Ascending aorta (tissue), 2 donors: ENCODE results near the gene ZFX. TPM values are rescaled to one million over a fixed set of nuclear protein-coding genes. Genes with fewer than 3 reads are reported as not detected.

Experiments
- DNase-seq, 2 donors: peaks; one replicate each; pipeline ENCODE4 v3.0.0-alpha.2; 2019; ENCODE audit warnings: low spot score in 2 of 2
- H3K27ac ChIP-seq, 2 donors: fragments of 200-600 bp; sonication (generic); one replicate each; pipeline ENCODE4 v1.5.1; 2016 to 2017; ENCODE audit warnings: mild to moderate bottlenecking in 1 of 2
- H3K27me3 ChIP-seq: fragments of 200-600 bp; sonication (generic); one replicate; pipeline ENCODE4 v1.5.1; 2017
- H3K36me3 ChIP-seq, 2 donors: fragments of 200-600 bp; sonication (generic); one replicate each; pipeline ENCODE4 v1.5.1; 2016
- H3K4me1 ChIP-seq, 2 donors: fragments of 200-600 bp; sonication (generic); one replicate each; pipeline ENCODE4 v1.5.1; 2016 to 2017; ENCODE audit warnings: mild to moderate bottlenecking in 1 of 2
- H3K4me3 ChIP-seq, 2 donors: fragments of 200-600 bp; sonication (generic); one replicate each; pipeline ENCODE4 v1.5.1; 2016 to 2017; ENCODE audit warnings: mild to moderate bottlenecking in 1 of 2
- H3K9me3 ChIP-seq, 2 donors: fragments of 200-600 bp; sonication (generic); one replicate each; pipeline ENCODE4 v1.5.1; 2016
- intact Hi-C: fragments of 100-400 bp; cut with DNase I; formaldehyde crosslinking; loops from one replicate; pipeline ENCODE4 v1.15.1; 2023
- total RNA-seq: library from RNA; depleted of rRNA; stranded (reverse); fragments of >200 nt; gene quantifications from one replicate; pipeline ENCODE4 v1.1.0, GENCODE V29; 2016
- TF ChIP-seq, protein P1 (sequence below), 3 experiments: fragments of 200-600 bp in 2 of 3; fragments of 450-650 bp in 1 of 3; sonication (generic) in 2 of 3; IDR thresholded peaks; one replicate each; pipeline ENCODE4 v1.5.1; 2016 to 2019; ENCODE audit warnings: antibody characterized with exemption in 3 of 3, mild to moderate bottlenecking in 1 of 3, moderate library complexity in 1 of 3

The ZFX gene
- total RNA-seq, 1 donor from 2014 or later = 23.4 TPM

DNA sequence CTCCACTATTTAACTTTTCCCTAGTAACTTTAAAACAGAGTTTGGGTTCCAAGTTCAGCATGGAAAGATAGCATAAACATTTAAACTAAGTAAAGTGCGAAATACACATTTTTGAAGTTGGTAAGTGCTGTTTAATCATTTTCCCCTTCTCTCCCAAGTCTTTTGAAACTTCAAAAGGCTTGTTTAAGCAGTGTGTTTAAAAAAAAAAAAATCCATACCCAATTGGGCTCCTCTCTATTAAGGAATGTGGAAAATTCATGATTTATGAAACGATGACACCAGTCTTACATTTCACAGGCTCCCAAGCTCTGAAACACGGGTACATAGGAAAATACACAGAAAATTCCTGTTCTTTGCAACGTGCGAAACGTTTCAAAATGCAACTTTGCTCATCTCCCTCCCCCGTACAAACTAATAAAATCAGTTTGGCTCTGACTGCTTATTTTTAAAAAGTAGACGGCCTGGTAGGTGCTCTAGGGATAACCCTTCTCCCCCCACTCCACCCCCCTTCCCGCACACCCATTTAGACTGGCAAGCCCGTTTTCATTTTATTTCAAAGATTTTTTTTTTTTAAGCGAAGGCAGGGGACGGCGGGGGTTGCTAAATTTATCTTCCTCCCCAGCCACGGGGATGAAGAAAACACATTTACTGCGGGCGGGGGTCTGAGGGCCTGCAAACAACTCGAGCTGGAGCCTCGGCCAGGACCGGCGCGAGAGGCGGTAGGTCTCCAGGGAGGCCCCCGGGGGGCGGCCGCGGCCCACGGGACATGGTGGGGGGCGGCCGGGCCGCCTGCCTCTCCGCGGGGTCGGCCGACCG is 786 bp upstream of the ZFX start:
- Histone ChIP-seq H3K9me3 (no peaks in the 10 kb centered on the region), H3K4me3 (peak overlapping the region; percentile 83 to 97), H3K27ac (peak overlapping the region; percentile 99 to 100), H3K4me1 (peaks cover 3 to 41% of the 10 kb centered on the region in 2 donors), H3K36me3 (no peaks in the 10 kb centered on the region), H3K27me3 (no peaks in the 10 kb centered on the region)
- intact Hi-C loops = no loop called here
- peak in 1 of 2 donors; percentile 69 for DNase-seq
- TF ChIP-seq, protein P1, sequence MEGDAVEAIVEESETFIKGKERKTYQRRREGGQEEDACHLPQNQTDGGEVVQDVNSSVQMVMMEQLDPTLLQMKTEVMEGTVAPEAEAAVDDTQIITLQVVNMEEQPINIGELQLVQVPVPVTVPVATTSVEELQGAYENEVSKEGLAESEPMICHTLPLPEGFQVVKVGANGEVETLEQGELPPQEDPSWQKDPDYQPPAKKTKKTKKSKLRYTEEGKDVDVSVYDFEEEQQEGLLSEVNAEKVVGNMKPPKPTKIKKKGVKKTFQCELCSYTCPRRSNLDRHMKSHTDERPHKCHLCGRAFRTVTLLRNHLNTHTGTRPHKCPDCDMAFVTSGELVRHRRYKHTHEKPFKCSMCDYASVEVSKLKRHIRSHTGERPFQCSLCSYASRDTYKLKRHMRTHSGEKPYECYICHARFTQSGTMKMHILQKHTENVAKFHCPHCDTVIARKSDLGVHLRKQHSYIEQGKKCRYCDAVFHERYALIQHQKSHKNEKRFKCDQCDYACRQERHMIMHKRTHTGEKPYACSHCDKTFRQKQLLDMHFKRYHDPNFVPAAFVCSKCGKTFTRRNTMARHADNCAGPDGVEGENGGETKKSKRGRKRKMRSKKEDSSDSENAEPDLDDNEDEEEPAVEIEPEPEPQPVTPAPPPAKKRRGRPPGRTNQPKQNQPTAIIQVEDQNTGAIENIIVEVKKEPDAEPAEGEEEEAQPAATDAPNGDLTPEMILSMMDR (IDR thresholded peaks at IDR 0.05) = no peak

DNA sequence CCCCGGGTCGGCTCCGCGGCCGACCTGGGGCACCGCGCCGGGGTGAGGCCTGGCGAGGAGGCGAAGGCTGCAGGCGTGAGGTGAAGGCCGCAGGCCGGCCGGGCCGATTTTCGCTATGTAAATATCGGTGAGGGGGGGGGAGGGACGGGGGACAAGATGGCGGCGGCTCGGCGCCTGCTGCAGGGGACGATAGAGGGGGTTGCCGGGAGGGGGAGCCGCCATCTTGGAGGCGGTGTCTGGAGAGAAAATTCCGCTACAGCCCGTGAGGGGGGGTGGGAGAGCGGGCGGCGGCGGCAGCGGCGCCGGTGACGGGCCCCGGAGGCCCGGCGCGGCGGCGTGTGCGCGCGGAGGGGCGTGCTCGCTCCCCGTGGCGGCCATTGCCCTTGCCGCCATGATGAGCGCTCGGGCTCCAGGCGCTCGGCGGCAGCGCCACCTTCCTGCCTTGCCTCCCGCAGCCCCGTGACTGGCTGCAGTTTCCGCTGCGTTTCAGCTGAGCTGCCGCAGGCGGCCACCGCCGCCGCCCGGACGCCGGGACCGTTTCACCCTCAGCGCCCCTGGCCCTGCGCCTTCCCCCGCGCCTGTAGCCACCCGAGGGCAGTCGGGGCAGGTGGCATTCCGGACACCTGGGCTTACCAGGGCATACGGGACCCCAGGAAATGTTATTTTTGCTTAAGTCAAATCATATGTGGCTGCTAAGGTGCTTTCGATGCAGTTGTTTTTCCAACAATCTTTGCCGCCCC is 692 bp downstream of the ZFX start:
- H3K36me3 ChIP-seq = peaks cover 0 to 4% of the 10 kb centered on the region in 2 donors
- peak overlapping the region; percentile 83 to 97 for H3K4me3 ChIP-seq
- TF ChIP-seq, protein P1 (IDR thresholded peaks at IDR 0.05) = peak; percentile 49 to 62 (median 57)
- H3K9me3 ChIP-seq = no peaks in the 10 kb centered on the region
- H3K27ac ChIP-seq = peak overlapping the region; percentile 99 to 100
- peak; percentile 71 to 95 for DNase-seq
- intact Hi-C loops = loop anchor here (1.0 to 5.0 kb wide), 4 partner anchors 52 to 241 kb away; partner anchors contain the start of genes CXorf58 and EIF2S3
- H3K27me3 ChIP-seq = no peaks in the 10 kb centered on the region
- H3K4me1 ChIP-seq = peaks cover 3 to 51% of the 10 kb centered on the region in 2 donors

DNA sequence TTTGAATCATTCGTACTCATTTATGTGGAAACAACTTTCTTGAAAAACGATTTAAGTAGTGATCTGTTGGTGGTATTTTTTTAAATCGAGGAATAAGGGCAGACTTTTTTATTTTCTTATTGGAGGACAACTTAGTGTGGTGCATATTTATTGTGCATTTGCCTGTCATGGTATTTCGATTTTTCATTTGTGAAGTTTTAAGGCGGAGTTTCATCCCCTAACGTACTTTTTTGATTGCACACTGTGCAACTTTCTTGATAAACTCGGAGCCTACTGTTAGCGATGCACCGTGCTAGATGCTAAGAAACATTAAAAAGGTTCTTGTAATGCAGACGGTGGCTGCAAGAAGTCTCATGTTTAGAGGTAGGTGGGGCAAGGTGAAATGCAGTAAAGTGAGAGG is 1.4 kb downstream of the ZFX start:
- peak overlapping the region; percentile 99 to 100 for H3K27ac ChIP-seq
- TF ChIP-seq, protein P1 (IDR thresholded peaks at IDR 0.05) = no peak
- intact Hi-C loops = loop anchor here (1.0 to 5.0 kb wide), 4 partner anchors 51 to 242 kb away; partner anchors contain the start of genes CXorf58 and EIF2S3
- DNase-seq = no peak
- peak overlapping the region; percentile 83 to 97 for H3K4me3 ChIP-seq
- no peaks in the 10 kb centered on the region for H3K27me3 ChIP-seq
- H3K4me1 ChIP-seq = peaks cover 3 to 44% of the 10 kb centered on the region in 2 donors
- no peaks in the 10 kb centered on the region for H3K9me3 ChIP-seq
- H3K36me3 ChIP-seq = peaks cover 0 to 4% of the 10 kb centered on the region in 2 donors

DNA sequence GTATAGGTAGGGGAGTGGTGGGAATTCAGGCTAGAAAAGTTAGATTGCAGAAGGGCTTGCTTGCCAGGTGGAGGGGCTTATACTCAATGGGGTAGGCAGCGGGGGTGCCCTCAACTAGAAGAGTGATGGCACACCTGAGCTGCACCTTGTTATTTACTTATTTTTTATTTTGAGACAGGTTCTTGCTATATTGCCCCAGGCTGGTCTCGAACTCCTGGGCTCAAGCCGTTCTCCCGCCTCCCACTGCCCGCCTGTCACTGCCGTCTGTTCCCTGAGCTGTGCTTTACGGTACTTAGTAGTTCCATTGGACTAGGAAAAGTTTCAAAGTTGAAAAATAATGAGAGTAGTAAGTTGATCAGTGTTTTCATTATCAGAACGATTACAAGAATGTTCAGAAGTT is 2.0 kb downstream of the ZFX start:
- peaks cover 3 to 42% of the 10 kb centered on the region in 2 donors for H3K4me1 ChIP-seq
- peaks cover 0 to 4% of the 10 kb centered on the region in 2 donors for H3K36me3 ChIP-seq
- intact Hi-C loops = loop anchor here (2.0 to 5.0 kb wide), 3 partner anchors 51 to 243 kb away; partner anchors contain the start of gene CXorf58
- H3K27me3 ChIP-seq = no peaks in the 10 kb centered on the region
- no peaks in the 10 kb centered on the region for H3K9me3 ChIP-seq
- H3K4me3 ChIP-seq = peak overlapping the region; percentile 83 to 97
- DNase-seq = no peak
- TF ChIP-seq, protein P1 (IDR thresholded peaks at IDR 0.05) = no peak
- peak overlapping the region; percentile 99 to 100 for H3K27ac ChIP-seq

DNA sequence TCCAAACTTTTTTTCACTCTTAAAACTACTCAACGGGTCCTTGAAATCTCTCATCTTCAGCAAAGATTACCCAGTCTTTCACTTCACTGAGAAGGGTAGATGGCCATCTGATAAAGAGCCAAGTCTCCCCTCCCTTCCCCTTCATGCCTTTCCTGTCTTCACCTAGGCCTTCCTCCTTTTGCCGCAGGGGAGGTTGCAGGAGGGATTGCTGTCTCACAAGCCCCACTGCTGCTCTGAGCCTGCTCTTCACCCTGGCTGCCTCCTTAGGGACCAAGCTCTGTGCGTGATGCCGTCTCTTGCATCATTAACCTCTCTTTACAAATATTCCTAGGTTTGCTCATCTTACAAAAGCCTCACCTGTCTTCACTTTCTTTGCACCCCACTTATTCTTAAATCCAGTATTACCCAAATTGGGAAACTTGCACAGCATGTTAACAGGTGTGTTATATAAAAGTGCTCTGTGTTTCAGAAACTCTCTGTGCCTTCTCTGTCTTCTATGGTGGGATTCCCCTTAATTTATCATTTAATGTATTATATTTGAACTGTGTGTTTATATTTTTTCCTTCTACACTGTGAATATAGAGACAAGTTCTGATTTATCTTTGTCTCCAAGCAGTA is 3.8 kb downstream of the ZFX start:
- Histone ChIP-seq H3K4me3 (no peak overlapping the region), H3K4me1 (peaks cover 3 to 34% of the 10 kb centered on the region in 2 donors), H3K9me3 (no peaks in the 10 kb centered on the region), H3K27ac (no peak overlapping the region), H3K36me3 (peaks cover 0 to 4% of the 10 kb centered on the region in 2 donors), H3K27me3 (no peaks in the 10 kb centered on the region)
- intact Hi-C loops = loop anchor here (5.0 kb wide), 1 partner anchor 49 kb away; no protein-coding TSS in a partner anchor
- no peak for DNase-seq
- TF ChIP-seq, protein P1 (IDR thresholded peaks at IDR 0.05) = no peak
